PC-3 (cell line): ENCODE data around the gene YJEFN3. TPM values are rescaled to one million over a fixed set of nuclear protein-coding genes. Genes with fewer than 3 reads are reported as not detected.

Source experiments
- ATAC-seq: fragments of 200-7000 bp; cut with Tn5 transposase; 2 replicates; pipeline ENCODE4 v1.9.1; 2020; ENCODE audit warnings: mild to moderate bottlenecking, moderate library complexity
- BruUV-seq: library from RNA; stranded (reverse); fragments of 400-500 nt; replicated peaks from 2 replicates; lab custom pipeline; 2021; lab: Mats Ljungman, UMichigan
- CTCF ChIA-PET: fragments of 300-600 bp; sonication (Branson Sonifier 250); formaldehyde crosslinking; loops from one replicate; lab custom pipeline; 2022; ENCODE audit warnings: antibody characterized with exemption; lab: Charles Lee
- POLR2A ChIA-PET: fragments of 300-600 bp; sonication (Branson Sonifier 250); formaldehyde crosslinking; loops from one replicate; lab custom pipeline; 2022; ENCODE audit warnings: antibody characterized with exemption; ENCODE audit not compliant: unreplicated experiment; lab: Charles Lee
- DNase-seq: peaks from one replicate; pipeline ENCODE4 v3.0.0-alpha.2; 2015
- H2AFZ ChIP-seq: fragments of 300-600 bp; sonication (generic); 2 replicates; pipeline ENCODE4 v1.6.0; 2016; ENCODE audit warnings: antibody characterized with exemption, low read length
- H3F3A ChIP-seq: fragments of 300-600 bp; sonication (generic); one replicate; pipeline ENCODE4 v1.6.0; 2017; ENCODE audit warnings: antibody characterized with exemption, low read length, control low read depth, mild to moderate bottlenecking; ENCODE audit not compliant: unreplicated experiment
- H3K27ac ChIP-seq: fragments of 300-600 bp; sonication (generic); 2 replicates; pipeline ENCODE4 v1.5.1; 2016; ENCODE audit warnings: mild to moderate bottlenecking, low read length
- H3K27me3 ChIP-seq: fragments of 300-600 bp; sonication (generic); 2 replicates; pipeline ENCODE4 v1.6.1; 2016; ENCODE audit warnings: low read length, mixed read lengths
- H3K36me3 ChIP-seq: fragments of 300-600 bp; sonication (generic); 2 replicates; pipeline ENCODE4 v1.6.1; 2016; ENCODE audit warnings: low read depth, mixed run types, low read length, mixed read lengths
- H3K4me1 ChIP-seq: fragments of 300-600 bp; sonication (generic); 2 replicates; pipeline ENCODE4 v1.5.1; 2016; ENCODE audit warnings: low read length; ENCODE audit not compliant: insufficient read depth
- H3K4me2 ChIP-seq: fragments of 300-600 bp; sonication (generic); 2 replicates; pipeline ENCODE4 v1.6.0; 2016; ENCODE audit warnings: low read length
- H3K4me3 ChIP-seq: fragments of 300-600 bp; sonication (generic); 2 replicates; pipeline ENCODE4 v1.5.1; 2016; ENCODE audit warnings: mild to moderate bottlenecking, low read length, mixed read lengths
- H3K79me2 ChIP-seq: fragments of 300-600 bp; sonication (generic); 2 replicates; pipeline ENCODE4 v1.6.1; 2017; ENCODE audit warnings: low read length, mixed read lengths
- H3K9ac ChIP-seq: fragments of 300-600 bp; sonication (generic); 2 replicates; pipeline ENCODE4 v1.6.0; 2016; ENCODE audit warnings: mild to moderate bottlenecking, low read length
- H3K9me2 ChIP-seq: fragments of 300-600 bp; sonication (generic); replicated peaks from 2 replicates; pipeline ENCODE4 v1.6.1; 2016; ENCODE audit warnings: mixed run types, low read length, mixed read lengths
- H3K9me3 ChIP-seq: fragments of 300-600 bp; sonication (generic); 2 replicates; pipeline ENCODE4 v1.6.1; 2016; ENCODE audit warnings: low read length, mixed read lengths
- H4K20me1 ChIP-seq: fragments of 300-600 bp; sonication (generic); 2 replicates; pipeline ENCODE4 v1.6.1; 2016; ENCODE audit warnings: low read length, mixed read lengths
- CTCF ChIP-seq: fragments of 300-600 bp; sonication (generic); conservative IDR thresholded peaks from 2 replicates; pipeline ENCODE4 v1.5.1; 2017; ENCODE audit warnings: antibody characterized with exemption, low read depth, mild to moderate bottlenecking, low read length
- EZH2 ChIP-seq: fragments of 300-600 bp; sonication (generic); IDR thresholded peaks from one replicate; pipeline ENCODE4 v1.6.1; 2017; ENCODE audit warnings: antibody characterized with exemption, mild to moderate bottlenecking, low read length; ENCODE audit not compliant: unreplicated experiment
- EZH2phosphoT487 ChIP-seq: fragments of 300-600 bp; sonication (generic); IDR thresholded peaks from 2 replicates; pipeline ENCODE4 v1.6.1; 2018; ENCODE audit warnings: mild to moderate bottlenecking, antibody characterized with exemption, low read length, borderline replicate concordance
- intact Hi-C: fragments of 100-400 bp; cut with micrococcal nuclease; formaldehyde crosslinking; loops from 2 replicates; pipeline ENCODE4 v1.9.0; 2023
- total RNA-seq: library from RNA; depleted of rRNA; stranded (reverse); fragments of >200 nt; gene quantifications from 2 replicates; pipeline ENCODE4 v1.2.3, GENCODE V29; 2014

YJEFN3 gene
- total RNA-seq, 1 experiment from 2014 or later = 8.1 TPM

GRCh38 chr19:19498255-19498991 lies 30.3 kb upstream of the YJEFN3 start:
- H3K79me2 ChIP-seq = no peaks in the 10 kb centered on the region; the same call in 1 of the 2 replicates
- H3K27me3 ChIP-seq = no peaks in the 10 kb centered on the region
- H3K4me3 ChIP-seq = no peak overlapping the region
- H3K9me2 ChIP-seq = no peaks in the 10 kb centered on the region
- no peak overlapping the region for H3K4me2 ChIP-seq
- intact Hi-C loops = no loop called here
- no peak for ATAC-seq
- no peaks in the 10 kb centered on the region for H3K9me3 ChIP-seq
- no peaks in the 10 kb centered on the region for H3F3A ChIP-seq
- H3K36me3 ChIP-seq = peaks cover 36% of the 10 kb centered on the region
- BruUV-seq = no TSS peak
- no peak overlapping the region for H2AFZ ChIP-seq
- no peak for TF ChIP-seq EZH2phosphoT487
- TF ChIP-seq EZH2 = no peak
- TF ChIP-seq CTCF = no peak
- ChIA-PET POLR2A (no interaction called here), CTCF (no interaction called here)
- no peak for DNase-seq
- no peak overlapping the region for H3K27ac ChIP-seq
- H3K9ac ChIP-seq = no peak overlapping the region
- no peaks in the 10 kb centered on the region for H3K4me1 ChIP-seq
- no peaks in the 10 kb centered on the region for H4K20me1 ChIP-seq

GRCh38 chr19:19499272-19499995 lies 29.3 kb upstream of the YJEFN3 start:
- intact Hi-C loops = no loop called here
- no peak overlapping the region for H3K27ac ChIP-seq
- POLR2A ChIA-PET = no interaction called here
- no peaks in the 10 kb centered on the region for H3K9me3 ChIP-seq
- CTCF ChIA-PET = no interaction called here
- no peak for TF ChIP-seq EZH2phosphoT487
- TF ChIP-seq CTCF = no peak
- TF ChIP-seq EZH2 = no peak
- H2AFZ ChIP-seq = no peak overlapping the region
- DNase-seq = no peak
- H3K4me3 ChIP-seq = no peak overlapping the region
- no peaks in the 10 kb centered on the region for H4K20me1 ChIP-seq
- BruUV-seq = no TSS peak
- no peak overlapping the region for H3K4me2 ChIP-seq
- peaks cover 36% of the 10 kb centered on the region for H3K36me3 ChIP-seq
- H3K27me3 ChIP-seq = no peaks in the 10 kb centered on the region
- H3K9ac ChIP-seq = no peak overlapping the region
- H3K9me2 ChIP-seq = no peaks in the 10 kb centered on the region
- H3K79me2 ChIP-seq = no peaks in the 10 kb centered on the region
- no peaks in the 10 kb centered on the region for H3K4me1 ChIP-seq
- no peaks in the 10 kb centered on the region for H3F3A ChIP-seq
- ATAC-seq = no peak
